SU-DHL-6 (cell line): Measurements from ENCODE around the gene BICD1.

Source experiments
- CTCF ChIP-seq: fragments of 200-600 bp; sonication (generic); IDR thresholded peaks from one replicate; pipeline ENCODE4 v1.5.1; 2017; ENCODE audit warnings: antibody characterized with exemption, mild to moderate bottlenecking, low read length, moderate library complexity; ENCODE audit not compliant: insufficient read depth, poor library complexity, severe bottlenecking
- EZH2phosphoT487 ChIP-seq: fragments of 200-600 bp; sonication (generic), shearing (Covaris generic); conservative IDR thresholded peaks from 2 replicates; pipeline ENCODE4 v1.6.1; 2018; ENCODE audit warnings: mild to moderate bottlenecking, antibody characterized with exemption, low read length, moderate library complexity, mixed read lengths

- TF ChIP-seq CTCF (no peak), EZH2phosphoT487 (no peak)
Observed at GRCh38 chr12:32135967-32136366, 29.3 kb downstream of the BICD1 start.
